Mesendoderm (in vitro differentiated cells): ENCODE data around the gene PIAS1.

Experiments
- DNase-seq: peaks from one replicate; pipeline ENCODE4 v3.0.0; 2013
- H2AK5ac ChIP-seq: 2 replicates; pipeline ENCODE4 v1.6.1; 2013; ENCODE audit warnings: low read length, inconsistent platforms
- H2BK120ac ChIP-seq: 2 replicates; pipeline ENCODE4 v1.6.1; 2013; ENCODE audit warnings: low read depth, mild to moderate bottlenecking, low read length, moderate library complexity, mixed read lengths
- H2BK15ac ChIP-seq: replicated peaks from 2 replicates; pipeline ENCODE4 v1.6.1; 2013; ENCODE audit warnings: low read depth, mild to moderate bottlenecking, moderate library complexity
- H2BK5ac ChIP-seq: 2 replicates; pipeline ENCODE4 v1.6.1; 2013; ENCODE audit warnings: low read length, inconsistent platforms
- H3K18ac ChIP-seq: 2 replicates; pipeline ENCODE4 v1.6.1; 2013; ENCODE audit warnings: mild to moderate bottlenecking, low read length, mixed read lengths
- H3K23ac ChIP-seq: one replicate; pipeline ENCODE4 v1.6.1; 2013; ENCODE audit warnings: low read length
- H3K27ac ChIP-seq: 2 replicates; pipeline ENCODE4 v1.5.1; 2013; ENCODE audit warnings: low read depth, mild to moderate bottlenecking, inconsistent platforms, low read length, moderate library complexity
- H3K27me3 ChIP-seq: 2 replicates; pipeline ENCODE4 v1.6.1; 2013; ENCODE audit warnings: low read length, control low read depth, mild to moderate bottlenecking, inconsistent platforms; ENCODE audit not compliant: insufficient read depth, poor library complexity
- H3K36me3 ChIP-seq: 2 replicates; pipeline ENCODE4 v1.6.1; 2013; ENCODE audit warnings: low read length, inconsistent platforms; ENCODE audit not compliant: control insufficient read depth, insufficient read depth
- H3K4ac ChIP-seq: one replicate; pipeline ENCODE4 v1.6.1; 2013; ENCODE audit warnings: low read depth, mild to moderate bottlenecking, low read length, moderate library complexity
- H3K4me1 ChIP-seq: 2 replicates; pipeline ENCODE4 v1.6.1; 2013; ENCODE audit warnings: low read depth, low read length, inconsistent platforms; ENCODE audit not compliant: control insufficient read depth
- H3K4me2 ChIP-seq: 2 replicates; pipeline ENCODE4 v1.6.1; 2013; ENCODE audit warnings: low read length
- H3K4me3 ChIP-seq: 2 replicates; pipeline ENCODE4 v1.5.1; 2013; ENCODE audit warnings: mild to moderate bottlenecking, low read length
- H3K56ac ChIP-seq: one replicate; pipeline ENCODE4 v1.6.1; 2013; ENCODE audit warnings: low read length
- H3K79me1 ChIP-seq: 2 replicates; pipeline ENCODE4 v1.6.1; 2013; ENCODE audit warnings: low read length, inconsistent platforms
- H3K79me2 ChIP-seq: 2 replicates; pipeline ENCODE4 v1.6.1; 2013; ENCODE audit warnings: mild to moderate bottlenecking, low read length; ENCODE audit not compliant: control insufficient read depth, insufficient read depth
- H3K9ac ChIP-seq: 2 replicates; pipeline ENCODE4 v1.6.1; 2013; ENCODE audit warnings: low read length, inconsistent platforms
- H4K5ac ChIP-seq: one replicate; pipeline ENCODE4 v1.6.1; 2013; ENCODE audit warnings: low read length
- H4K8ac ChIP-seq: one replicate; pipeline ENCODE4 v1.6.1; 2013; ENCODE audit warnings: low read depth, mild to moderate bottlenecking, control low read depth, low read length, moderate library complexity
- WGBS: extraction: QIAGEN DNeasy Blood & Tissue Kit; methylation state at CpG from one replicate; pipeline ENCODE4 v1.1.7; 2013; ENCODE audit warnings: low lambda C conversion rate, missing lambda C conversion rate; ENCODE audit not compliant: insufficient coverage; ENCODE audit errors: extremely low coverage; 5-methylcytosine and 5-hydroxymethylcytosine counted together

Gene PIAS1

DNA sequence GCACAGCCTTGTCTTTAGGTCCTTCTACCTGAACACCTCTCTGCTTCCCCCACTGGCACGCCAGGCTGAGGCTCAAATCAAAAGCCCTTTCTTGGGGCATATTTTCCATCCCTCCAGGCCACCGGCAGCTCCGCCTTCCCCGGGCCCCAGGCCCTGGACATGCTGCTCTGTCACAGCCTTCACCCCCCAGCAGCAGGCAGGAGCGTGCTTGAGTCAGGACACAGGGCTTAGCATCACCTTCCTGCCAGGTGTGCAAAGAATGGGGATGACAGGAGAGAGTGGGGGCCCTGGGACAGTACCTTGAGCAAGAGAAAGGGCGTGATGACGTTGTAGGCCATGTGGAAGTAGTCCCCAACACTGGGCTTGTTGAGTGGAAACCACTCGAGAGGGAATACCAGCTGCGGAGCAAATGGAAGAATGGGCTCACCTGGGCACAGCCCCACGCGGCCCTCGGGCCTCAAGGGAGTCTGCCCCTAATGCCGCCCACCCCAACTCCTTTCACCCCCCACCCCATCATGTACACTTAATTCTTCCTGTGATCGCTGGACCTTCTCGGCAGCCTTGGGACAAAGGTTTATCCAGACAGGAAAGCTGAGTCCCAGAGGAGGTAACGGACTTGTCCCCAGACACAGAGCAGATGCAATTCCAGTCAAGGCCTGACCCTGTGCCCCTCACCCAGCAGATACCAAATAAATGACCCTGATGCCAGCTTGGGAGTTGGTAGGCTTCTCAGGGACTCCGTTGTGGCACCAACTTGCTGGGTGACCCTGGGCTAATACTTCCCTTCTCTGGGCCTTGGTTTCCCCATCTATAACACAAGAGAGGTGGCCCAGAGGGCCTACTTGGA, 160.1 kb downstream of the PIAS1 start:
- Histone ChIP-seq H2BK5ac (no peak overlapping the region), H3K79me1 (peaks cover 24% of the 10 kb centered on the region), H3K27me3 (no peaks in the 10 kb centered on the region), H3K4me1 (no peaks in the 10 kb centered on the region), H3K23ac (no peak overlapping the region), H3K79me2 (peaks cover 11% of the 10 kb centered on the region), H3K9ac (no peak overlapping the region), H3K4ac (no peak overlapping the region), H2BK15ac (no peak overlapping the region), H2AK5ac (no peak overlapping the region), H3K27ac (no peak overlapping the region), H4K8ac (no peak overlapping the region), H3K56ac (no peak overlapping the region), H3K36me3 (no peaks in the 10 kb centered on the region), H3K4me3 (no peak overlapping the region), H3K18ac (no peak overlapping the region), H4K5ac (no peak overlapping the region), H2BK120ac (no peak overlapping the region), H3K4me2 (no peak overlapping the region)
- no peak for DNase-seq
- no CpG with 5 or more reads among the region's 17 CpGs for WGBS

DNA sequence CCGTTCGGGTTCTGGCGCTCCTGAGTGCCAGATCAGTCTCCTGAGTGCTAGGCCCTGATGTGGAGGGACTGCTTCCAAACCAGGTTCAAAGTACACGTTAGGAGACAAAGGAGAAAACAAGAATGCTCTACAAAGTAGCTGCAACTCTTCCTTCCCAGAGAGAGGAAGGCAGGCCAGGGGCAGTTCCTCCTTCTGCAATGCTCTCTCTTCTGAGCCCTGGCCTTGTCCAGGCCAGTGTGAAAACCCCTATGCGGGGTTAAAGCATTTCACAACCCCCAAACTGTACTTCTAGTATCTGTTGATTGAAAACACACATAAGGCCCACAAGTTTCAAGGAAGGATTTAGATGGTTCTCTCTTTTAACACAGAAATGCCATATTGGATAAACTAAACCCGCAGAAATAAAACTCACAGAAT, 160.7 kb downstream of the PIAS1 start:
- no peak overlapping the region for H4K5ac ChIP-seq
- H3K27ac ChIP-seq, result no peak overlapping the region
- no peaks in the 10 kb centered on the region for H3K4me1 ChIP-seq
- H3K36me3 ChIP-seq, result no peaks in the 10 kb centered on the region
- no peak overlapping the region for H3K4me3 ChIP-seq
- H3K9ac ChIP-seq, result no peak overlapping the region
- no peak overlapping the region for H3K56ac ChIP-seq
- peaks cover 11% of the 10 kb centered on the region for H3K79me2 ChIP-seq
- H3K4me2 ChIP-seq, result no peak overlapping the region
- no peak overlapping the region for H2AK5ac ChIP-seq
- no peak overlapping the region for H3K18ac ChIP-seq
- no peak overlapping the region for H3K23ac ChIP-seq
- H3K4ac ChIP-seq, result no peak overlapping the region
- no peaks in the 10 kb centered on the region for H3K27me3 ChIP-seq
- H2BK15ac ChIP-seq, result no peak overlapping the region
- no peak overlapping the region for H2BK5ac ChIP-seq
- no peak overlapping the region for H2BK120ac ChIP-seq
- no peak for DNase-seq
- no peak overlapping the region for H4K8ac ChIP-seq
- WGBS, result no CpG with 5 or more reads among the region's 6 CpGs
- H3K79me1 ChIP-seq, result peaks cover 23% of the 10 kb centered on the region

DNA sequence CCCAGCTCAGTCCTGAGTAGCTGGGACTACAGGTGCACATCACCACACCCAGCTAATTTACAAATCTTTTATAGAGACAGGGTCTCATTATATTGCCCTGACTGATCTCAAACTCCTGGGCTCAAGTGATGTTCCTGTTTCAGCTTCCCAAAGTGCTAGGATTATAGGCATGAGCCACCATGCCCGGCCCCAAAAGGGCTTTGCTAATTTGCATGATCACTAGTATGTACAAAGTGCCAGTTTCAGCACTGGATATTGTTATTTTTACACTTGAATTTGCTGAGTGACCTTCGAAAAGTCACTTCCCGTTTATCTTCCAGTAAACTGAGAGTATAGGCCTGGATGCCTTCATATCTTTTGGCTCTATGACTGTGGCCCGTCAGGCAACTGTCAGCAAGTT, 163.2 kb downstream of the PIAS1 start:
- H2BK120ac ChIP-seq, result no peak overlapping the region
- H3K9ac ChIP-seq, result no peak overlapping the region
- no CpG with 5 or more reads among the region's 4 CpGs for WGBS
- no peak overlapping the region for H4K8ac ChIP-seq
- no peak overlapping the region for H3K18ac ChIP-seq
- no peak overlapping the region for H2BK15ac ChIP-seq
- H3K56ac ChIP-seq, result no peak overlapping the region
- H3K4me3 ChIP-seq, result no peak overlapping the region
- no peak overlapping the region for H3K4ac ChIP-seq
- DNase-seq, result no peak
- H3K27me3 ChIP-seq, result no peaks in the 10 kb centered on the region
- no peak overlapping the region for H3K4me2 ChIP-seq
- no peak overlapping the region for H3K23ac ChIP-seq
- no peak overlapping the region for H3K27ac ChIP-seq
- H2AK5ac ChIP-seq, result no peak overlapping the region
- H3K79me1 ChIP-seq, result peaks cover 24% of the 10 kb centered on the region
- H3K79me2 ChIP-seq, result peaks cover 16% of the 10 kb centered on the region
- no peaks in the 10 kb centered on the region for H3K36me3 ChIP-seq
- H4K5ac ChIP-seq, result no peak overlapping the region
- H2BK5ac ChIP-seq, result no peak overlapping the region
- H3K4me1 ChIP-seq, result no peaks in the 10 kb centered on the region

DNA sequence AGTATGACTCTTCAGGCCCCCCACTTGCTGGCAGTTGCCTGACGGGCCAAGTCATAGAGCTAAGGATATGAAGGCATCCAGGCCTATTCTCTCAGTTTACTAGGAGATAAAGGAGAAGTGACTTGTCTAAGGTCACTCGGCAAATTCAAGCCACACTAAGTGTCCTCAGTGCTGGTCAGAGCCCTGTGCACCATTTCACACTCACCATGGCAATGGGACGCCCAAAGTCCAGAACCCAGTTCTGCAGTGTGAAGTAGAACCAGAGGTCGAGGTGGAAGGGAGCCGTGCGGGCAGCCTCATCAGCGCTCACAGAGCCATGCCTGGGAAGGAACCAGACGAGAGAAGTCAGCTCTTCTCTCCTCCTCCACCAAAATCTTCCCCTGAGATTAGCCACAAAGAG, 164.2 kb downstream of the PIAS1 start:
- Histone ChIP-seq H3K27me3 (no peaks in the 10 kb centered on the region), H3K36me3 (no peaks in the 10 kb centered on the region), H3K79me1 (peaks cover 28% of the 10 kb centered on the region), H3K18ac (no peak overlapping the region), H2BK15ac (no peak overlapping the region), H3K4ac (no peak overlapping the region), H3K27ac (no peak overlapping the region), H4K8ac (no peak overlapping the region), H3K4me3 (no peak overlapping the region), H2BK5ac (no peak overlapping the region), H3K79me2 (peaks cover 20% of the 10 kb centered on the region), H2AK5ac (no peak overlapping the region), H3K9ac (no peak overlapping the region), H3K4me1 (no peaks in the 10 kb centered on the region), H3K56ac (no peak overlapping the region), H3K4me2 (no peak overlapping the region), H4K5ac (no peak overlapping the region), H2BK120ac (no peak overlapping the region), H3K23ac (no peak overlapping the region)
- no peak for DNase-seq
- WGBS, result no CpG with 5 or more reads among the region's 8 CpGs

GRCh38 chr15:68218847-68219798, 165.0 kb downstream of the PIAS1 start:
- Histone ChIP-seq H3K18ac (no peak overlapping the region), H3K27ac (no peak overlapping the region), H3K4me1 (no peaks in the 10 kb centered on the region), H3K23ac (no peak overlapping the region), H3K4ac (no peak overlapping the region), H3K27me3 (no peaks in the 10 kb centered on the region), H4K8ac (no peak overlapping the region), H3K4me2 (no peak overlapping the region), H2BK5ac (no peak overlapping the region), H2BK15ac (no peak overlapping the region), H3K56ac (no peak overlapping the region), H3K79me1 (peaks cover 28% of the 10 kb centered on the region), H3K4me3 (no peak overlapping the region), H4K5ac (no peak overlapping the region), H2AK5ac (no peak overlapping the region), H2BK120ac (no peak overlapping the region), H3K36me3 (no peaks in the 10 kb centered on the region), H3K9ac (no peak overlapping the region), H3K79me2 (peaks cover 25% of the 10 kb centered on the region)
- no peak for DNase-seq
- WGBS, result no CpG with 5 or more reads among the region's 9 CpGs
